ENCODE results near the gene NUP160. TPM values are rescaled to one million over a fixed set of nuclear protein-coding genes. Genes with fewer than 3 reads are reported as not detected.

Gene NUP160
- total and polyA plus RNA-seq, 10 of the 15 experiments (the other 5 are each of a cell fraction or from before 2014, with no cell fraction given) = 24.0 to 87.6 (median 54.6) TPM

- 50% methylated on average over 2 of the region's 2 CpGs for WGBS (ENCODE audit: insufficient coverage, insufficient replicate concordance, low lambda C conversion rate, missing lambda C conversion rate)
- H3K4me2 ChIP-seq (ENCODE audit: control insufficient read depth, insufficient read depth) = no peak overlapping the region
- CTCF ChIA-PET = no interaction called here
- H3K27ac ChIP-seq (ENCODE audit: control insufficient read depth, insufficient read depth) = no peak overlapping the region
- no peaks in the 10 kb centered on the region for H3K36me3 ChIP-seq (ENCODE audit: control insufficient read depth in 2 of 2, insufficient read depth in 2 of 2, low read length in 1 of 2)
- no peak for DNase-seq (ENCODE audit: low read depth, low spot score)
- no peaks in the 10 kb centered on the region for H3K27me3 ChIP-seq (replicated peaks in 1 of 2; ENCODE audit: control insufficient read depth in 2 of 2, insufficient read depth in 2 of 2, low read length in 1 of 2)
- in situ Hi-C loops (cut with MboI) (no loop called here), intact Hi-C loops (cut with micrococcal nuclease; ENCODE audit: unreplicated experiment) (no loop called here)
- TF ChIP-seq ZBTB40 (IDR thresholded peaks at IDR 0.05; ENCODE audit: borderline replicate concordance) (no peak), MLLT1 (IDR thresholded peaks at IDR 0.05) (no peak), FOS (IDR thresholded peaks at IDR 0.05; ENCODE audit: borderline replicate concordance, extremely low read depth, insufficient read length) (no peak), ATF3 (IDR thresholded peaks at IDR 0.05; ENCODE audit: borderline replicate concordance, extremely low read depth, low read depth, low read length) (no peak), RUNX3 (IDR thresholded peaks at IDR 0.05; ENCODE audit: low read length) (no peak), TAF1 (IDR thresholded peaks at IDR 0.05; ENCODE audit: borderline replicate concordance, low read depth, low read length) (no peak)
- BruUV-seq (replicated peaks) = no TSS peak
- H4K20me1 ChIP-seq (ENCODE audit: control insufficient read depth, insufficient read depth) = no peaks in the 10 kb centered on the region
- ATAC-seq = no peak; the same call in 2 of the 3 replicates
- SMC1A ChIA-PET (ENCODE audit: uncharacterized antibody, unreplicated experiment) = interaction anchor here (0.6 kb wide), 1 partner anchor 408 kb away, joined by 3 read pairs; no protein-coding TSS in a partner anchor
- POLR2A ChIA-PET = no interaction called here
- peaks cover 7% of the 10 kb centered on the region; the same call in 1 of the 2 replicates for H3K4me1 ChIP-seq (ENCODE audit: control insufficient read depth, insufficient read depth, low read length)
- H3K9me3 ChIP-seq (replicated peaks; ENCODE audit: control insufficient read depth, insufficient read depth, low read length) = no peaks in the 10 kb centered on the region; the same call in 2 of the 3 replicates
- H2AFZ ChIP-seq (ENCODE audit: control insufficient read depth, low read depth, low read length) = no peak overlapping the region
- no peak overlapping the region for H3K4me3 ChIP-seq
- H3K79me2 ChIP-seq (ENCODE audit: control insufficient read depth, insufficient read depth, low read length) = no peaks in the 10 kb centered on the region
- RAD21 ChIA-PET (ENCODE audit: unreplicated experiment) = no interaction called here
- H3K9ac ChIP-seq (ENCODE audit: control insufficient read depth, insufficient read depth, low read length) = no peak overlapping the region
- peak; percentile 27 for FAIRE-seq
Measured at GRCh38 chr11:47869544-47870393, 21.6 kb upstream of the NUP160 start.

Measured in GM12878 (cell line).